ENCODE measurements around the gene GPR78.

DNA sequence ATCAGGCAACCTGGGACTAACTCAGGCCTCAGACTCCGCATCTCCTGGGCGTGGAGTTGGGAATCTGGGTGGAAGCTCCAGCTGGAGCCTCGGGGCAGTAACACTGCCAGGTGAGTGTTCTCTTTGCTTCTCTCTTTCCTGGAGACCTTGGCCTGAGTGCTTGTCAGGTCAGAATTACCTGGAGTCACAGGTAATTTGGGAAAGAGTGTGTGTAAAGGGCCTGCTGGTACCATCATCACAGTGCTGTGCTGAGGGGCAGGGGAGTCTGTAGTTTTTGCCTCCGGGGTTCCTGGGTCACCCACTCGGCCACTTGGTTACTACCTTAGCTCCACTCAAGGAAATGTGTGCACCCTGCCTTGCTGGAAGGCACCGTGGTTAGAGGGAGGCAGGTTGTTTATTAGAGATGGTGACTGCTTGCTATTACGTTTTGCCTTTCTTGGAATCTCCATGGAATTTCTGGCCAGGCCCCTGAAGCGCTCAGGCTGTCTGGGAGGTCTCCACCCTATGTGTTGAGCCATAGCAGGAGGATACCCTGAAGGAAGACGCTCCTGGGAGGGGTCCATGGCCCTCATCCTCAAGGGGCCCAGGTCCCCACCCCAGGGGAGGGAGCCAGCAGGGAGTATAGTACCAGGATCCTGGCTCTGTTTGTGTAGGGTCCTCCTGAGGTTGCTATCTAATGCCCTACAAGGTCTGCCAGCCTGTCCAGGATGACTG is 2.9 kb downstream of the GPR78 start:
- TF ChIP-seq ZFP30 (CRISPR knock-in tag; IDR thresholded peaks at IDR 0.05) (no peak), CSDC2 (CRISPR knock-in tag; IDR thresholded peaks at IDR 0.05) (no peak), GLIS3 (CRISPR knock-in tag; IDR thresholded peaks at IDR 0.05) (no peak), ZFP3 (CRISPR knock-in tag; IDR thresholded peaks at IDR 0.05) (no peak), ZNF565 (CRISPR knock-in tag; conservative IDR thresholded peaks at IDR 0.05; ENCODE audit: low read depth) (no peak), RARB (CRISPR knock-in tag; IDR thresholded peaks at IDR 0.05) (no peak), TCF4 (CRISPR knock-in tag; IDR thresholded peaks at IDR 0.05; ENCODE audit: borderline replicate concordance) (no peak), SNAI2 (CRISPR knock-in tag; IDR thresholded peaks at IDR 0.05) (no peak), ARNTL (CRISPR knock-in tag; IDR thresholded peaks at IDR 0.05; ENCODE audit: borderline replicate concordance, low read depth) (no peak), TOX (CRISPR knock-in tag; IDR thresholded peaks at IDR 0.05; ENCODE audit: borderline replicate concordance) (no peak)
- TF ChIP-seq, protein P1, sequence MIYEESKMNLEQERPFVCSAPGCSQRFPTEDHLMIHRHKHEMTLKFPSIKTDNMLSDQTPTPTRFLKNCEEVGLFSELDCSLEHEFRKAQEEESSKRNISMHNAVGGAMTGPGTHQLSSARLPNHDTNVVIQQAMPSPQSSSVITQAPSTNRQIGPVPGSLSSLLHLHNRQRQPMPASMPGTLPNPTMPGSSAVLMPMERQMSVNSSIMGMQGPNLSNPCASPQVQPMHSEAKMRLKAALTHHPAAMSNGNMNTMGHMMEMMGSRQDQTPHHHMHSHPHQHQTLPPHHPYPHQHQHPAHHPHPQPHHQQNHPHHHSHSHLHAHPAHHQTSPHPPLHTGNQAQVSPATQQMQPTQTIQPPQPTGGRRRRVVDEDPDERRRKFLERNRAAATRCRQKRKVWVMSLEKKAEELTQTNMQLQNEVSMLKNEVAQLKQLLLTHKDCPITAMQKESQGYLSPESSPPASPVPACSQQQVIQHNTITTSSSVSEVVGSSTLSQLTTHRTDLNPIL (CRISPR knock-in tag; IDR thresholded peaks at IDR 0.05; ENCODE audit: low read depth) = no peak
- TF ChIP-seq, protein P2, sequence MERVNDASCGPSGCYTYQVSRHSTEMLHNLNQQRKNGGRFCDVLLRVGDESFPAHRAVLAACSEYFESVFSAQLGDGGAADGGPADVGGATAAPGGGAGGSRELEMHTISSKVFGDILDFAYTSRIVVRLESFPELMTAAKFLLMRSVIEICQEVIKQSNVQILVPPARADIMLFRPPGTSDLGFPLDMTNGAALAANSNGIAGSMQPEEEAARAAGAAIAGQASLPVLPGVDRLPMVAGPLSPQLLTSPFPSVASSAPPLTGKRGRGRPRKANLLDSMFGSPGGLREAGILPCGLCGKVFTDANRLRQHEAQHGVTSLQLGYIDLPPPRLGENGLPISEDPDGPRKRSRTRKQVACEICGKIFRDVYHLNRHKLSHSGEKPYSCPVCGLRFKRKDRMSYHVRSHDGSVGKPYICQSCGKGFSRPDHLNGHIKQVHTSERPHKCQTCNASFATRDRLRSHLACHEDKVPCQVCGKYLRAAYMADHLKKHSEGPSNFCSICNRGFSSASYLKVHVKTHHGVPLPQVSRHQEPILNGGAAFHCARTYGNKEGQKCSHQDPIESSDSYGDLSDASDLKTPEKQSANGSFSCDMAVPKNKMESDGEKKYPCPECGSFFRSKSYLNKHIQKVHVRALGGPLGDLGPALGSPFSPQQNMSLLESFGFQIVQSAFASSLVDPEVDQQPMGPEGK (CRISPR knock-in tag; IDR thresholded peaks at IDR 0.05; ENCODE audit: borderline replicate concordance) = no peak
- TF ChIP-seq, protein P3, sequence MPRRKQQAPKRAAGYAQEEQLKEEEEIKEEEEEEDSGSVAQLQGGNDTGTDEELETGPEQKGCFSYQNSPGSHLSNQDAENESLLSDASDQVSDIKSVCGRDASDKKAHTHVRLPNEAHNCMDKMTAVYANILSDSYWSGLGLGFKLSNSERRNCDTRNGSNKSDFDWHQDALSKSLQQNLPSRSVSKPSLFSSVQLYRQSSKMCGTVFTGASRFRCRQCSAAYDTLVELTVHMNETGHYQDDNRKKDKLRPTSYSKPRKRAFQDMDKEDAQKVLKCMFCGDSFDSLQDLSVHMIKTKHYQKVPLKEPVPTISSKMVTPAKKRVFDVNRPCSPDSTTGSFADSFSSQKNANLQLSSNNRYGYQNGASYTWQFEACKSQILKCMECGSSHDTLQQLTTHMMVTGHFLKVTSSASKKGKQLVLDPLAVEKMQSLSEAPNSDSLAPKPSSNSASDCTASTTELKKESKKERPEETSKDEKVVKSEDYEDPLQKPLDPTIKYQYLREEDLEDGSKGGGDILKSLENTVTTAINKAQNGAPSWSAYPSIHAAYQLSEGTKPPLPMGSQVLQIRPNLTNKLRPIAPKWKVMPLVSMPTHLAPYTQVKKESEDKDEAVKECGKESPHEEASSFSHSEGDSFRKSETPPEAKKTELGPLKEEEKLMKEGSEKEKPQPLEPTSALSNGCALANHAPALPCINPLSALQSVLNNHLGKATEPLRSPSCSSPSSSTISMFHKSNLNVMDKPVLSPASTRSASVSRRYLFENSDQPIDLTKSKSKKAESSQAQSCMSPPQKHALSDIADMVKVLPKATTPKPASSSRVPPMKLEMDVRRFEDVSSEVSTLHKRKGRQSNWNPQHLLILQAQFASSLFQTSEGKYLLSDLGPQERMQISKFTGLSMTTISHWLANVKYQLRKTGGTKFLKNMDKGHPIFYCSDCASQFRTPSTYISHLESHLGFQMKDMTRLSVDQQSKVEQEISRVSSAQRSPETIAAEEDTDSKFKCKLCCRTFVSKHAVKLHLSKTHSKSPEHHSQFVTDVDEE (CRISPR knock-in tag; IDR thresholded peaks at IDR 0.05) = no peak
